Activated gamma-delta T cell treated with anti-CD3 and anti-CD28 coated beads, Interleukin-2, amount 50 U/mL, for 16 hours (primary cell): Measurements from ENCODE around the gene UBL7.

Experiments used
- DNase-seq: peaks from one replicate; pipeline ENCODE4 v3.0.0-alpha.2; 2020; ENCODE audit warnings: low read depth

Gene UBL7

GRCh38 chr15:74441248-74441941, 19.6 kb downstream of the UBL7 start:
- DNase-seq, result no peak

GRCh38 chr15:74438721-74439316, 22.1 kb downstream of the UBL7 start:
- peak; percentile 60 for DNase-seq

GRCh38 chr15:74438206-74438605, 22.8 kb downstream of the UBL7 start:
- no peak for DNase-seq

- no peak for DNase-seq
Observed at GRCh38 chr15:74434263-74435136, 26.5 kb downstream of the UBL7 start.

GRCh38 chr15:74433592-74434262, 27.2 kb downstream of the UBL7 start, which contains the start of gene SEMA7A:
SEMA7A (minus strand) TSS chr15:74433958; CDS start chr15:74433918, 40 bp downstream.
- DNase-seq, result peak; percentile 69

GRCh38 chr15:74432968-74433591, 27.9 kb downstream of the UBL7 start:
- DNase-seq, result no peak

GRCh38 chr15:74432271-74432967, 28.5 kb downstream of the UBL7 start:
- DNase-seq, result no peak

GRCh38 chr15:74431645-74432044, 29.3 kb downstream of the UBL7 start:
- no peak for DNase-seq

GRCh38 chr15:74431116-74431515, 29.8 kb downstream of the UBL7 start:
- no peak for DNase-seq

GRCh38 chr15:74430510-74430951, 30.4 kb downstream of the UBL7 start:
- DNase-seq, result no peak

GRCh38 chr15:74429781-74430400, 31.1 kb downstream of the UBL7 start:
- no peak for DNase-seq

- DNase-seq, result no peak
Observed at GRCh38 chr15:74428970-74429780, 31.8 kb downstream of the UBL7 start.

GRCh38 chr15:74428442-74428787, 32.5 kb downstream of the UBL7 start:
- DNase-seq, result no peak

- no peak for DNase-seq
Observed at GRCh38 chr15:74427607-74428441, 33.1 kb downstream of the UBL7 start.

GRCh38 chr15:74426404-74427281, 34.3 kb downstream of the UBL7 start:
- DNase-seq, result no peak

GRCh38 chr15:74425630-74426029, 35.3 kb downstream of the UBL7 start:
- DNase-seq, result no peak

GRCh38 chr15:74424901-74425528, 35.9 kb downstream of the UBL7 start:
- DNase-seq, result no peak
